AG04449 (cell line): ENCODE measurements around the gene CAB39L.

Experiments
- CTCF ChIA-PET: fragments of 350-600 bp; formaldehyde crosslinking; extraction: SDS; loops from one replicate; lab custom pipeline; 2021; ENCODE audit warnings: antibody characterized with exemption; lab: Yijun Ruan, JAX
- POLR2A ChIA-PET: fragments of 400-600, 350-600 bp; formaldehyde crosslinking; extraction: SDS; loops from one replicate; lab custom pipeline; 2020; ENCODE audit warnings: antibody characterized with exemption, inconsistent platforms; lab: Yijun Ruan, JAX
- DNase-seq: peaks from one replicate; pipeline ENCODE4 v3.0.0-alpha.2; 2010; ENCODE audit warnings: low read depth, low spot score
- H3K4me3 ChIP-seq: 2 replicates; pipeline ENCODE4 v1.5.1; 2011; ENCODE audit warnings: low read depth, mild to moderate bottlenecking, control low read depth, low read length
- TF ChIP-seq, protein P1 (sequence below): IDR thresholded peaks from one replicate; pipeline ENCODE4 v1.5.1; 2011; ENCODE audit warnings: mild to moderate bottlenecking, moderate library complexity, low read length, control low read depth, inconsistent platforms; ENCODE audit not compliant: insufficient read depth; ENCODE audit errors: missing control alignments

The CAB39L gene

DNA sequence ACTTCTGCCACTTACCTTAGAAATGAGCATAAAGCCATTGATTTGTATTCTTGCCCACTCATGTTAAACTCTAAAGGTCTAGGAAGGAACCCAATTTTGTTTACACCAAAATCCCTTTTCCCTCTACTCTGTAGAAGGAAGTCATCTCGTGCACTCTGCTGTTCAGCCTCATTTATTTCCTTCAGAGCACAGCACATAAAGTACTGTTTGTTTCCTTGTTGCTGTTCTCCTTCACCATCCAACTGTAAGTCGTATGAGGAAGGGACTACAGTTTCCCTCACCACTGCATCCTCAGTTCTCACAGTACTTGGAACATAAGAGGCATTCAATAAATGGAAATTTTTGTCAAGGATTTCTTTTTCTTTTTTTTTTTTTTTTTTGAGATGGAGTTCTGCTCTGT lies 171.6 kb downstream of the CAB39L start:
- TF ChIP-seq, protein P1, sequence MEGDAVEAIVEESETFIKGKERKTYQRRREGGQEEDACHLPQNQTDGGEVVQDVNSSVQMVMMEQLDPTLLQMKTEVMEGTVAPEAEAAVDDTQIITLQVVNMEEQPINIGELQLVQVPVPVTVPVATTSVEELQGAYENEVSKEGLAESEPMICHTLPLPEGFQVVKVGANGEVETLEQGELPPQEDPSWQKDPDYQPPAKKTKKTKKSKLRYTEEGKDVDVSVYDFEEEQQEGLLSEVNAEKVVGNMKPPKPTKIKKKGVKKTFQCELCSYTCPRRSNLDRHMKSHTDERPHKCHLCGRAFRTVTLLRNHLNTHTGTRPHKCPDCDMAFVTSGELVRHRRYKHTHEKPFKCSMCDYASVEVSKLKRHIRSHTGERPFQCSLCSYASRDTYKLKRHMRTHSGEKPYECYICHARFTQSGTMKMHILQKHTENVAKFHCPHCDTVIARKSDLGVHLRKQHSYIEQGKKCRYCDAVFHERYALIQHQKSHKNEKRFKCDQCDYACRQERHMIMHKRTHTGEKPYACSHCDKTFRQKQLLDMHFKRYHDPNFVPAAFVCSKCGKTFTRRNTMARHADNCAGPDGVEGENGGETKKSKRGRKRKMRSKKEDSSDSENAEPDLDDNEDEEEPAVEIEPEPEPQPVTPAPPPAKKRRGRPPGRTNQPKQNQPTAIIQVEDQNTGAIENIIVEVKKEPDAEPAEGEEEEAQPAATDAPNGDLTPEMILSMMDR, result no peak
- POLR2A ChIA-PET, result no interaction called here
- no peak overlapping the region for H3K4me3 ChIP-seq
- CTCF ChIA-PET, result interaction anchor here (4.4 kb wide), 1 partner anchor 8 kb away, joined by 53 read pairs; no protein-coding TSS in a partner anchor
- no peak for DNase-seq

- POLR2A ChIA-PET, result no interaction called here
- DNase-seq, result no peak
- H3K4me3 ChIP-seq, result no peak overlapping the region
- TF ChIP-seq, protein P1, result no peak
- CTCF ChIA-PET, result interaction anchor here (0.6 to 4.4 kb wide), 5 partner anchors 9 to 235 kb away, joined by 3 to 53 read pairs (median 3); no protein-coding TSS in a partner anchor
These were observed 172.6 kb downstream of the CAB39L start for GRCh38 chr13:49271264-49271663.

- TF ChIP-seq, protein P1, result no peak
- CTCF ChIA-PET, result interaction anchor here (0.8 to 2.2 kb wide), 5 partner anchors 13 to 25 kb away, joined by 4 to 15 read pairs (median 6); partner anchors contain the start of gene CDADC1
These were observed 178.0 kb downstream of the CAB39L start for GRCh38 chr13:49265822-49266221.

GRCh38 chr13:49262634-49263033 lies 181.2 kb downstream of the CAB39L start:
- ChIA-PET POLR2A (no interaction called here), CTCF (no interaction called here)
- TF ChIP-seq, protein P1, result no peak
- no peak for DNase-seq
- no peak overlapping the region for H3K4me3 ChIP-seq

More at GRCh38 chr13:49265822-49266221, 178.0 kb downstream of the CAB39L start:
- no peak overlapping the region for H3K4me3 ChIP-seq
- POLR2A ChIA-PET, result no interaction called here
- no peak for DNase-seq

DNA sequence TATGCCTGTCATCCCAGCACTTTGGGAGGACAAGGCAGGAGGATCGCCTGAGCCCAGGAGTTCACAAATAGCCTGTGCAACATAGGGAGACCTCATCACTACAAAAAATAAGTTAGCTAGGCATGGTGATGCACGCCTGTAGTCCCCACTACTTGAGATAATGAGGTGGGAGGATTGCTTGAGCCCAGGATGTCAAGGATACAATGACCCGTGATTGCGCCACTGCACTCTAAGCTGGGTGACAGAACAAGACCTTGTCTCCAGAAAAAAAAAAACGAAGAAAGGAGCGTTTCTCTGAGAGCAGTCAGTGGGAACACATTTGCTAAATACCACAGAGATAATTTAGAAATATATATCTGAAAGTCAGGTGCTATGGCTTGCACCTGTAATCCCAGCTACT lies 184.3 kb downstream of the CAB39L start:
- ChIA-PET CTCF (interaction anchor here (4.2 kb wide), 1 partner anchor 21 kb away, joined by 24 read pairs; no protein-coding TSS in a partner anchor), POLR2A (no interaction called here)
- TF ChIP-seq, protein P1, result no peak
- no peak overlapping the region for H3K4me3 ChIP-seq
- no peak for DNase-seq
